GM15510 (cell line): ENCODE measurements around the gene KRTAP11-1.

Source experiments
- POLR2A ChIP-seq: IDR thresholded peaks from 3 replicates; pipeline ENCODE4 v1.6.1; 2011; ENCODE audit warnings: borderline replicate concordance; ENCODE audit not compliant: insufficient read length; ENCODE audit errors: extremely low read depth

Gene KRTAP11-1

GRCh38 chr21:30881480-30881879 lies at the start of gene KRTAP11-1:
TSS of gene KRTAP11-1 (minus strand) at chr21:30881580. CDS start at chr21:30881524, 56 bp downstream.
- TF ChIP-seq POLR2A: no peak

- TF ChIP-seq POLR2A: no peak
Measured at GRCh38 chr21:30924146-30924700, 42.8 kb upstream of the KRTAP11-1 start.

GRCh38 chr21:30921129-30921528 lies 39.7 kb upstream of the KRTAP11-1 start:
- TF ChIP-seq POLR2A: no peak

- TF ChIP-seq POLR2A: no peak
Measured at GRCh38 chr21:30917557-30917956, 36.2 kb upstream of the KRTAP11-1 start.

- no peak for TF ChIP-seq POLR2A
Measured at GRCh38 chr21:30900881-30901280, 19.5 kb upstream of the KRTAP11-1 start.

- TF ChIP-seq POLR2A: no peak
Measured at GRCh38 chr21:30882866-30883597, 1.7 kb upstream of the KRTAP11-1 start.

- TF ChIP-seq POLR2A: no peak
Measured at GRCh38 chr21:30880914-30881313, 466 bp downstream of the KRTAP11-1 start.

GRCh38 chr21:30874526-30874925 lies 6.9 kb downstream of the KRTAP11-1 start:
- no peak for TF ChIP-seq POLR2A

- TF ChIP-seq POLR2A: no peak
Measured at GRCh38 chr21:30847627-30848500, 33.5 kb downstream of the KRTAP11-1 start.

- no peak for TF ChIP-seq POLR2A
Measured at GRCh38 chr21:30842990-30843389, 38.4 kb downstream of the KRTAP11-1 start.

- no peak for TF ChIP-seq POLR2A
Measured at GRCh38 chr21:30839304-30839703, 42.1 kb downstream of the KRTAP11-1 start.

- no peak for TF ChIP-seq POLR2A
Measured at GRCh38 chr21:30838536-30838935, 42.8 kb downstream of the KRTAP11-1 start.

- TF ChIP-seq POLR2A: no peak
Measured at GRCh38 chr21:30831194-30831765, 50.1 kb downstream of the KRTAP11-1 start.
